Posterior vena cava (tissue), 2 donors: ENCODE results near the gene NUP50. TPM values are rescaled to one million over a fixed set of nuclear protein-coding genes. Genes with fewer than 3 reads are reported as not detected.

Experiments
- DNase-seq: peaks from one replicate; pipeline ENCODE4 v3.0.0-alpha.2; 2020; ENCODE audit warnings: low spot score
- intact Hi-C, 2 donors: fragments of 100-400 bp; cut with DNase I; formaldehyde crosslinking; loops; one replicate each; pipeline versions ENCODE4 v1.14.1 to v1.14.2; 2022 to 2023
- total RNA-seq, 2 donors: library from RNA; stranded (reverse); fragmentation: NEBNext Ultra II Directional; extraction: Animal tissue kit (Norgen Biotek cat#: 25700); gene quantifications; one replicate each; pipeline ENCODE4 v1.2.1, GENCODE V29; 2021
- donor health status: DM: yes; HTN: yes; CAD: no.
- donor health status: DM: yes; HTN: yes; CAD: no.

The NUP50 gene
- total RNA-seq, 2 donors from 2014 or later = 29.7 to 30.1 TPM

DNA sequence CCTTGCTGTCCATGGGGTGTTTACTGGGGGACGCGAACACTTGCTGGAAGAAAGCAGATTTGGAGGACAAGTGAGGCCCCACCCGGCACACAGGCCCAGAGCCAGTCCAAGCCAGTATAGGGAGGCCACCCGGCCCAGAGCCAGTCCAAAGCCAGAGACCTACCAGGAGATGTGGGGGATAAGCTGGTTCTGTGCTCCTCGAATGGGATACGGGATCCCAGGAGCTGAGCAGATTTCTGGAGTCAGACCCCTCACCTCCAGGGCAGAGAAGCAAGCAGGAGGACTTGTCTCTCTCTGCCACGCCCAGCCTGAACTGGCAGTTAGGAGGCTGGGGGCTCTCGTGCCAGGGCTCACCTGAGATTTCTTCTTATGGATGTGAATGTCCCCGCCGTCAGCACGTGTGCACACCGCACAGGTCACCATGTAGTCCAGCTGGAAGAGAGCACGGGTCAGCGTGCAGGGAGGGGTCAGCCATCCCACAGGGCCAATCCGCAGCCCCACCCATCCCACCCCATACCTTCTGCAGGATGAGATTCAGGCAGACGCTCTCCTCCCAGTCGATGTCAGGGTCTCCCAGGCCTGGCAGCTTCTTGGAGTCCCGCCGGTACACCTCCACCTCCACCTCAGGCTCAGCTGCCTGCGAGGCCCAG is 41.7 kb downstream of the NUP50 start:
- DNase-seq = peak; percentile 64
- intact Hi-C loops = no loop called here

DNA sequence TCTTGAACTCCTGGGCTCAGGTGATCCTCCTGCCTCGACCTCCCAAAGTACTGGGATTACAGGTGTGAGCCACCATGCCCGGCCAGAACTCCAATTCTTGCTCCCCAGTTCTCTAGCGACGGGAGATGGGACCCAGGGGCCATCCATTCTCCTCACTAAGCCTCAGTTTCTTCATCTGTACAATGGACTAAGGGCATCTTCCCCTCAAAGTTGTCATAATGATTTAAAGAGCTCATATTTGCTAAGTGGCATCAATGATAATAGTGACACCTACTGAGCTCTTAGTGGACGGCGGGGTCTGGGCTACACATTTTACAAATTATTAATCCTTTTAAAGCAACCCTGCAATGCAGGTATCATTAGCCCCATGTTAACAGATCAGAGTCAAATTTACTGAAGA is 42.5 kb downstream of the NUP50 start:
- DNase-seq = no peak
- intact Hi-C loops = no loop called here

DNA sequence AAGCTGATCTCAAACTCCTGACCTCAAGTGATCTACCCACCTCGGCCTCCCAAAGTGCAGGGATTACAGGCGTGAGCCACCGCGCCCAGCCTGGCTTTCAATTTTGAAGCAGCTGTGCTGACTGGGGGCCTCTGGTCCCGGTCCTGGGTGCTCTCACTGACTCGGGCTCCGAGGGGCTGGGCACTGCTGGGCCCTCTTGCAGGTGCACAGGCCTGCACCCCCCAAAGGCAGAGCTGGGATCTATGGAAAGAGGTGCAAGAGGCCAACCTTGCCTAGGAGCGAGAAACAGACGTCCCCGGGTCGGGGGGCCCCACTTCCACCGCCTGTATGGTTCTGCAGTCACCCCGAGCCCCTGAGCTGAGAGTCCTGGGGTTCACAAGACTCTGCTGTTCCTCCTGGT is 43.8 kb downstream of the NUP50 start:
- intact Hi-C loops = no loop called here
- peak; percentile 78 for DNase-seq

DNA sequence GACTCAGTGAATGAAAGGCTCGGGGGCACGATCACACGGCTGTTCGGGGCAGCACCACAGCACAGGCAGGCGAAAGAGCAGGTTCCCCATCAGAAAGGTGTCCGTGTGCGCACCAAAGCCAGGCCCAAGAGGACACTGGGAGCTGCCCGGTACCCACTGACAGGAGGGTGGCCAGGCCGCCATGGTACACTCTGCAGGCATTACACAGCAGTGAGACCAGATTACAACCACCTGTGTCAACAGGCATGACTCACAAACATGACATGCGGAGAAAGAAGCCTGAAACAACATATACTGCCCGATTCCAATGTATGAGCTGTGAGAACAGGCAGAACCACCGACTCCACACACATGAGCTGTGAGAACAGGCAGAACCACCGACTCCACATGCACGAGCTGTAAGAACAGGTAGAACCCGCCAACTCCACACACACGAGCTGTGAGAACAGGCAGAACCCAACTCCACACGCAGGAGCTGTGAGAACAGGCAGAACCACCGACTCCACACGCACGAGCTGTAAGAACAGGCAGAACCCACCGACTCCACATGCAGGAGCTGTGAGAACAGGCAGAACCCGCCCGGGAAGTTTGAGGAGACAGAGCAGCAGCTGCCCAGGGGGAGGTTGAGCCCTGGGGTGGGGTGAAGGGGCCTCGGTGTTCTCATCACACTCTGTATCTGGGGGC is 44.4 kb downstream of the NUP50 start:
- intact Hi-C loops = no loop called here
- peak; percentile 73 for DNase-seq

DNA sequence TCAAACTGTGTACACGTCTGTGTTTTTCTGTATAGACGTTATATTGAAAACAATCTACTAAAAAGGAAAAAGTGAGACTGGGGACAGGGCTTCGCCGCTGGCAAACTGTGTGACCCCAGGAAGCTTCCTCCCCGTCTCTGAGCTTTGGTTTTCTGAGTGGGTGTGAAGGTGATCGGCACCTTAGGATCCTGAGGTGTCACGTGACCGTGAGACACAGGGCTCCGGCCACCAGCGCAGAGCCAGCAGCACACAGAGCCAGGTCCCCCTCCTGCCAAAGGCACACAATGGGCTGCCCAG is 44.9 kb downstream of the NUP50 start:
- intact Hi-C loops = no loop called here
- peak; percentile 73 for DNase-seq

DNA sequence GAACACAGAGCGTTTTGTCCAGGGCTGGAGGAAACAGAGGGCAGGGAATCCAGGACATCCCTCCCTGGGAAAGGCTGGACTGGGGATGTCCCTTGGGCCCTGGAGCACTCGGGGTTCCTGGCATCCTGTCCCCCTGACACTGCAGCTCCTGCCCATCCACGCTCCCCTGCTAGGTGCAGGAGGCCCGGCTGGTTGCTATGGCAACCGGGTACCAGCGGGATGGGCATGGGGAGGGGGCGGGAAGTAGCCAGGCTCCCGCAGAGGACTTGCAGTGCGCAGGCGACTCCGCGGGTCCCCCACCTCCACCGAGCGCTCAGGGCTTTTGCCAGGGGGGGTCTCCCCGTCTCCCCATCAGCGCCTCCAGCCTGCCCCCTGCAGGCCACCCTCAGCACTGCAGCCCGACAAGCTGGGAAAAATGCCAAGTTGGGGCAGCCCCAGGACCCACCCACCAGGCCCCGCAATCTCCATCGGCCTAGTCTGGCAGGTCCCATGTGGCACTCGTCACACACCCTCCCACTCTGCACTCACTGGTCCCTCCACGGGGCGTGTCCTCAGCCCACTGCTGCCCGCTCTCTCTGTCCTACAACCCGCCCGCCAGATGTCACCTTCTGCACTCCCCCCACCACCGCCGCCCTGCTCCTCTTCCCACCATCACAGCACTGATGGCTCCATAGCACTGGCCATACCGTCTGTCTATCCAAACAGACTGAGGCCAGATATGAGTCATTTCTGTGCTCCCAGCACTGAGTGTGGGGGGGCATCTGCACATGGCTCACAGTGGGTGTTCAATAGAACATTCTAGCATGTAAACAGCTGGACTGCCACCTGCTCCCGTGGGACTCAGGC is 45.5 kb downstream of the NUP50 start:
- intact Hi-C loops = no loop called here
- DNase-seq = peak; percentile 90

DNA sequence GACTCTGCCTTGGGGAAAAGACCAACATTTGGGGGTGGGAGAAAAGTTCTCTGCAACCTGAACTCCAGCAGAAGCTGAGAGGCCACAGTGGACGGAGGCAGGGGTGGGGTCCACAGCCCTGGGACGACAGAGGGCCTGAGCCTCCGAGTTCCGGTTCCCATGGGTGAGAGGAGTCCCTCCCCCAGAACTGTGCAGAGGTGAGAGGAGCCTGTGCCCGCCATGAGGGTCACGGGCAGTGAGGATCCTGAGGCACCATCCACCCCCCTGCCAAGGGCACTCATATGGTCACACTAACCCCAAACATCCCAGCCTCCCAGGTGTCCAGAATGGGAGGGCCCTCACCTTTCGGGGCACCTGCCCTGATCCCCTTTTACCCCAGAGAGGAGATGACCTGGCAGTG is 46.4 kb downstream of the NUP50 start:
- peak; percentile 70 for DNase-seq
- intact Hi-C loops = no loop called here

DNA sequence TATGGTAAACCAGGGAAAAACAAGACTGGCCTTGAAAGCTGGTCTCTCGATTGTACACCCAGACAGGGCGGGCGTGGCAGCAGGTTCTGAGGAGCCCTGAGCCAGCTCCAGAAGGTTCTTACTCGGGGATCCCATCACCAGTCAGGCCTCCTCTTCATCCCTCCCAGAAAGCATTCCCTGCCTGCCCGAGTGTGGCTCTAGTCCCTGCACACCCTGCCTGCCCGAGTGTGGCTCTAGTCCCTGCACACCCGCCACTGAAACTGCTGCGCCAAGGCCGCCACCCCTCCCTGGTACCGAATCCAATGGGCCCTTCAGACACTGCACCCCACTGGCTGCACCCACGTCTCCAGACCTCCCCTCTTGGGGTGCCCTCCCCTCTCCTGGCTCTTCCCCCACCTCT is 46.9 kb downstream of the NUP50 start:
- peak; percentile 78 for DNase-seq
- intact Hi-C loops = no loop called here

DNA sequence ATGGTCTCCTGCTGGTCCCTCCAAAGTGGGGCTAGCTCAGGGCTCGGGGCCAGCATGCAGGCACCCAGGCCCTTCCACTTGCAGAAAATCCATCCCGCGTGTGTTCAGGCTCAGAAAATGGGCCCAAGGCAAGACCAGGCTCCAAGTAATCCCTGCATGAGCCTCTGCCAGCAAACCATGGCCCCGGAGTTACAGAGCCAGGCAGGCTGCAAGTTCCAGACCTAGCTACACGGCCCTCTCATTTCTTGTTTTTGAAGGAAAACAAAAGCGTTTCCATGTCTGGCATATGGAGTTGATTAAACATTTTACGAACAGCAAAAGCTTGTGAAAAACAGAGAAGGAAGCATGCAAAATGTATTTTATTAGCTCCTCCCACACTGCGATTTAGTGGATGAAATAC is 47.3 kb downstream of the NUP50 start:
- intact Hi-C loops = no loop called here
- DNase-seq = peak; percentile 57

DNA sequence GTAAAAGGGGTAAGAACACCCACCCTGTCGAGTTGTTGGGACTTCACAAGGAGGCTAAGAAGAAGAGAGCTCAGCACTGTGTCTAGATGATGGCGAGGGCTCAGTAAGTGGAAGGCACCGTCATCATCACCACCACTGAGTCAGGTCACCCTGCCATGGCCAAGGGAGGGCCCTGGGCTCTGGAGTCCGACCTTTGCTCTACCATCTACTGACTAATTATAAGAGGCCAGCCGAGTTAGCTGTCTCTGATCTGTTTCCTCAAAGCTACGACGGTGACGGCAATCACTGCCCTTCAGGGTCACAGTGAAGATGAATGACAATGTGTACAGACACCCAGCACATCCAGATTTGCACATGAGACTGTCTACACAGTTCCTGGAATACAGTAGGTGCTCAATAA is 47.7 kb downstream of the NUP50 start:
- intact Hi-C loops = no loop called here
- peak; percentile 76 for DNase-seq

DNA sequence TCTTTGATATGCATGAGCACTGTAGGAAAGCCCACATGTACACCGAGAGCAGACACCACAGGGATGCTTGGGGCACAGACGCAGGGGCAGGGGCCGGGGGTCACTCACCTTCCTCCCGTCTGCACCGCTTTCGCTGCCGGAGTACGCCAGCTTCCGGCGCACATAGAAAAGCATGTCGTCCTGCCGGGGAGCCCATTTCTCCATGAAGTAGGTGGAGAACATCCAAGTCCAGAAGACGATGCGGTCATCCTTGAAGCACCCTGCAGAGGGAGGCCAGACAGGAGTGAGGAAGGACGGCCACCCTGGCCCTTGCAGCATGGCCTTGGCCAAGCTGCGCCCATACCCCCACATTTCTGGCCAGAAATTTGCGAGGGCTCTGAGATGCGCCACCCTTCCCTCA is 48.1 kb downstream of the NUP50 start:
- intact Hi-C loops = no loop called here
- no peak for DNase-seq

DNA sequence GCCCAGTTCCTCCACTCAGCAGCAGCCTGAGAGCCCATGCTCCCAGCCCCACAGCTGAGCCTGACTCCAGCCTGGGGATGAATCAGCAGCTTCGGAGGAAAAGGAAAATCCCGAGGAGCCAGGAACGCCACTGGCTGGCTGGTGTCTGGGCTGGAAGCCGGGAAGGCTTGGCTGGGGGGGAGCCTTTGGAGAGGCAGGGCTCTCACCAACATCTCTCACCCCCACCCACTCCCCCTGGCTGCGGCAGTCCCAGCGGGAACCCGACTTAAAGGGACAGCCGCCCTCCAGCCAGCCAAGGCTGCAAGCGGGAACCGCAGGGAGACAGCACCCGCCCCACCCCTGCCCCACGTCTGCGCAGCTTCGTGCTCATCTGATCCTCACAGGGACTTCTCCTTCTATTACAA is 48.6 kb downstream of the NUP50 start:
- intact Hi-C loops = no loop called here
- peak; percentile 96 for DNase-seq

DNA sequence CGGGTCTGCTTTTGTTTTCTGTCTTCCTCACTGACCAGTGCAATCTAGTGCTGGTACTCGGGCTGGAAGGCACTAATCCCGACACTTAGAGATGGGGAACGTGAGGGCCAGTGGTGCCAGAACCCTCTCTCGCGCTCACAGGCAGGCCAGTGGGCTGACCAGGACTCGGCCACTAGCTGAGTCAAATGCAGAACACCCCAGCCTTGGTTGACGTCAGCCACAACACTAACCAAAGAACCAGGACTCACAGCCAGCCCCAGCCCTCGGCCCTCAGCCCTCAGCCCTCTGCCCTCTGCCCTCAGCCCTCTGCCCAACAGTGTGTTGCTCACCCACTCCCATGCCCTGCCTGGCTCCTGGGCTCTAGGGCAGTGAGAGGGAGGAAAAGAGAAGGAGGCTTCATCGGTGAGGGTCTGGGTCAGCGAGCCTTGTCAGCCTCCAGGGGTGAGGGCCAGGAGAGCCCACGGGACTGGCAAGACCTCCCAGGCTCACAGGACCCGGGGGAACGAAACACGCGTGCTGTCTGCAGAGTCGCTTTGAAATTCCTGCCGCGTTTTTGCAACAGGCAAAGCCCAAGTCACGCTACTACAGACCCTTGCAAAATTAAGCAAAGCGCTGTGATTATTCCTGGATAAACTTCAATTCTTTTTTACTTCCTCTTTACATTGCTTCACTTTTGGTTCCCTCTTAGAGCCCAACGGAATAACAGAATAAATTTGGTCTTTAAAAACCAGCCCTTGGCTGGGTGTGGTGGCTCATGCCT is 49.4 kb downstream of the NUP50 start:
- peak; percentile 92 for DNase-seq
- intact Hi-C loops = no loop called here

DNA sequence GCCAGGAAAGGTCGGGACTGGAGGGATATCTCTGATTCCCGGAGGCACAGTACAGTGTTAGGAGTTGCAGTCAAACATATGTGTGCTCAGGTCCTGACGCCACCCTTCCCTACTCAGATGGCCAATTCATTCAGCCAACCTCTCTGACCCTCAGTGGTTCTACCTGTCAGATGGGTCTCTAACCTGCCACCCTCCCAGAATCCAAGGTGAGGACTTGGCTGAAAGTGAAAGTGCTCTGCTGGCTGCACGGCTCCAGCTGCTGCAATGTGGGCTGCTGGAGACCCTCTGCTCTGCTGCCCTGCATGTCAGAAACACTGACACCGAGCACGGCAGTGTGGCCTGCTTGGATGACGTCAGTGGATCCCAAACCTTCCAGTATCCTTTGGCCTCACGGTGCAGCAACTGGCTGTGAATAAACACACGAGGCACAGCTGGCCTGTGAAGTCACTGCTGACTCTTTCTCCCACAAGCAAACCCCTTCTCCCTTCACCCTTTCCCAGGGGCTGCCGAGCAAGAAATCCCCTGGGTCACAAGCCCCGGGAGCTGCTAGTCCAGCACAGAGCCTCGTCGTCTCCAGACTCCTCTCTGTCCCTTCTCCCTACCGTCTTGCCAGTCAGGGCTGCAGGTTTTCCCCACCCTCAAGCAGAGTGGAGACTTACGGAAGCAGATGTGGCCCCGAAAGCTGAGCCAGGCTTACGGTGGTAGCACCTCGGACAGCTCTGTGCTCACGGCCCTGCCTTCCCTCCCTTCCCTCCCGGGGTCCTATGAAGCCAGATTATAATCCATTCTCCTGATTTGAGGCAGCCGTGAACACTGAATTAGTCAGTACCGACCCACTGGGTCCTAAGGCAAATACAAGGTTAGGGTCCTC is 52.6 kb downstream of the NUP50 start:
- intact Hi-C loops = no loop called here
- DNase-seq = no peak

DNA sequence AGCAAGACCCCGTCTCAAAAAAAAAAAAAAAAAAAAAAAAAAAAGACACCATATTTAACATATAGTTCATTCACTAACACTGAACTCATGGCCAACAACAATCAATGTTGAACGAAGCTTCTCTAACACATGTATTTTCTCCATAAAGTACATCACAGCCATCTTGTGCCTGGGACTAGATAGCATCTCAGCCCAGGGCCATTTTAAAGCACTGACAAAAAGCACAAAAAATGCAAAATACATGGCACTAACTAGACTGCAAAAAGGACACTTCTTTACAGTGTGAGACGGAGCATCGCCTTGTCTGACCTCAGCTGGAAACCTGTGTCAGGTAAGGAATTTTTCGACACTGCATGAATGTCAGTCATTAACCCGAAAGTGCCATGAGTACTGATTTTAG is 53.6 kb downstream of the NUP50 start:
- intact Hi-C loops = no loop called here

DNA sequence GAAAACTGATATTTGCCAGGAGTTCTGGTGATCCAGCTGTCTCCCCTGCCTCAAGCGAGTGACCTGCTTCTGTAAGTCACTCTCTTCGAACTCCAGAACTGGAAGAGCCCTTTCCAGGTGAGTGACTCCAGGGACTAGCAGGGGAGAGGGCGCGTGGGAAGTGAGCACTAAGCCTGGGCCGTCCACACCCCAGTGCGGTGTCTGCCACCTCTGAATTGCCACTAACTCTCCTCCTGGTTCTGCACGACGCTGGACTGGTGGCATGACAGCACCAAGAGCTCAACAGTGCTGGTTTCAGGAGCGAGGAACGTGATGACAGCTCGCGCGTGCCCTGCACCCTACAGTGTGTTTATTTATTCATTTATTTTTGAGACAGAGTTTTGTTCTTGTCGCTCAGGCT is 54.1 kb downstream of the NUP50 start:
- intact Hi-C loops = no loop called here
- DNase-seq = no peak

More for the DNA sequence above, 53.6 kb downstream of the NUP50 start:
- DNase-seq = no peak

DNA sequence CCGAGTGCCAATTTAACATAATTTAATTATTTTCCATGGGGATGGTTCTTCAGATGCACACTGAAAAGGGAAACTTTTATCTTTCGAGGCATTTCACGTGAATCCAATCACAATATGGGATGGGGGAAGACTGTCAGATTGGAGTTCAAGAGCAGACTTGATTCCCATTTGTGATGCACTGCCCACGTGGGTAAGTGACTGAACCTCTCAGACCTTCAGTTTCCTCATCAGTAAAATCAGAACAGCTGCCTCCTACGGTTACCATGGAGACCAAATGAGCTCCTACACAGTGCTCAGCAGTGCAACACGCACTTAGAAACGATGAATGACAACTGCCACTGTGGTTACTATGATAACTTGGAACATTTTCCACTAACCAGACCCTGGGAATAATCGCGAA is 55.3 kb downstream of the NUP50 start:
- DNase-seq = no peak
- intact Hi-C loops = no loop called here

DNA sequence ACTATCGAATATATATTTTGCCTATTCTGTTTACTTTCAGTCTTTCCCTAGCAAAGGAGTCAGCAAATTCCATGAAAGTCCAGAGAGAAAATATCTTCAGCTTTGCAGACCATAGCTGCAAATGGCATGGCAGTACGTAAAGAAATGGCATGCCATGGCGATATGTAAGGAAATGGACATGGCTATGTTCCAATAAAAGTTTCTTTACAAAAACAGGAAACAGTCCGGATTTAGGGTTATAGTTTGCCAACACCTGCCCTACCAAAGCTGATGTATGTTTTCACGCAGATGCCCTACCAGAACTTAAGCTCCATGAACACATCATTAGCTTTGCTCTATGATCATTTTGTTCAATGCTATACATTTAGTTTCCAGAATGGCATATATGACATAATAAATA is 57.5 kb downstream of the NUP50 start:
- no peak for DNase-seq
- intact Hi-C loops = no loop called here
